HG03571 (cell line): ENCODE data around the gene ARHGAP42.

Experiments
- ATAC-seq: cut with Tn5 transposase; IDR thresholded peaks from one replicate; pipeline ENCODE4 v1.9.1; 2021; ENCODE audit not compliant: unreplicated experiment

The ARHGAP42 gene

DNA sequence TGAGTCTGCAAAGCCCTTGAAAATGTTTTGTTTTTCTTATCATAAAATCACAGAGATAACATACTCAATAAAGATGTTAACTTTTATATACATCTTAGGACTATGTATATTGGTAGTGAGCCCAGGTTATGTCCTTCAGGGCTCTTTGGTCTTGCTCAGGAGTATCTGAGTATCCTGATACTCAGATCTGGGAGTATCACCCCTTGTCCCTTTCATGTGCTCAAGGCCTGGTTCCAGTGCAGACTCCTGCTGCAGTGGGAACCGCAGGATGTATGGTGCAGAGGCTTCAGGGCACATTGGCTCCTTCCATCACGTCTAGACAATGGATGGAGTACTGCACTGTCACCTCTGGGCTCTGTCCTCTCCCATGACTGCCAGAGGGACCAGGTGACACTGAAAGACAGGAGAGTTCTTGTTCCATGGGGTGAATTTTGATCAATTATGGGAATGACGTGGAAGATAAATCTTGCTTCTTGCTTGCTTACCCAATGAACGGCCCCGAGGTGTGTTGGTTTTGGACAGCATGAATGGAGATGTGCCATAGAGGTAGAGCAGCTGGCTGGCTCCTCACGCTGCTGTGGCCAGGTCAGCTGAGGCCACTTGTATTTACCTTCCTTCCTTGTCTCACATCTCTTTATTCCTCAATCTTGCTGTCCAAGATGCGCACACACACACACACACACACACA lies 215.5 kb downstream of the ARHGAP42 start:
- no peak for ATAC-seq

DNA sequence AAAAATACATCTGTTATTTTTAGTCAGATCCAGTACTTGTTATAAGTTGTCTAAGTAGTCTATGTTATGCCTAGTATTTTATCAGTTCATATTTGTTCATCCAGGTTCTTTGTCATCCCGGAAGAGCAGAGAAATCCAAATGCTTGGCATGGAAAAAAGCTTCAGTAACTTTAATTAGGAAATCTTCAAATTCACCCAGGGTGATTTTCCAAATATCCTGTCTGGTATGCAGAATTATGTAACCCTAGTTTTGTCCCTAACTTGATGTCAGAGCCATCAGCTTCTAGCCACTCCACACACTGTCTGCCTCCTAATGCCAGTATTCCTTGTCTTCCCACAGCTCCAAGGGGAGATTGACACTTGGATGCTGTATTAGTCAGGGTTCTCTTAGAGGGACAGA lies 216.2 kb downstream of the ARHGAP42 start:
- no peak for ATAC-seq

DNA sequence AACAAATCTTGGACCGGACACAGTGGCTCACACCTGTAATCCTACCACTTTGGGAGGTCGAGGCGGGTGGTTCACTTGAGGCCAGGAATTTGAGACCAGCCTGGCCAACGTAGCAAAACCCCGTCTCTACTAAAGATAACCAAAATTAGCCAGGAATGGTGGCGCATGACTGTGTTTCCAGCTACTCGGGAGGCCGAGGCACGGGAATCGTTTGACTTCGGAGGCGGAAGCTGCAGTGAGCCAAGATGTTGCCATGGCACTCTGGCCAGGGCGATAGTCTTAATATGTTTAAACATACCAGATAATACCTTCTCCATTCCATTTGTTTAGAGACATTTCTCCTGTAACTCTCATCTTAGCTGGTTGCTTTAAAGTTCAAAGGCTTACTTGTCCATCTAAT lies 218.6 kb downstream of the ARHGAP42 start:
- ATAC-seq = no peak

DNA sequence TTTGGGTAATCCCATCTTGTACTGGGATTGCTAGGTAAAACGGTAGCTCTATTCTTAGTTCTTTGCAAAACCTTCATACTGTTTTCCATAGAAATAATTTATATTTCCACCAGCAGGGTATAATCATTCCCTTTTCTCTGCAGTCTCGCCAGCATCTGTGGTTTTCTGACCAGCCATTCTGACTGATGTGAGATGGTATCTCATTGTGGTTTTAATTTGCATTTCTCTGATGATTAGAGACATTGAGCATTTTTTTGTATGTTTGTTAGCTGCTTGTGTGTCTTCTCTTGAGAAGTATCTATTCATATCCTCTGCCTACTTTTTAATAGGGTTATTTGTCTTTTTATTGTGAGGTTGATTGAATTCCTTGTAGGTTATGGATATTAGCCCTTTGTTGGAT lies 221.7 kb downstream of the ARHGAP42 start:
- ATAC-seq = no peak

DNA sequence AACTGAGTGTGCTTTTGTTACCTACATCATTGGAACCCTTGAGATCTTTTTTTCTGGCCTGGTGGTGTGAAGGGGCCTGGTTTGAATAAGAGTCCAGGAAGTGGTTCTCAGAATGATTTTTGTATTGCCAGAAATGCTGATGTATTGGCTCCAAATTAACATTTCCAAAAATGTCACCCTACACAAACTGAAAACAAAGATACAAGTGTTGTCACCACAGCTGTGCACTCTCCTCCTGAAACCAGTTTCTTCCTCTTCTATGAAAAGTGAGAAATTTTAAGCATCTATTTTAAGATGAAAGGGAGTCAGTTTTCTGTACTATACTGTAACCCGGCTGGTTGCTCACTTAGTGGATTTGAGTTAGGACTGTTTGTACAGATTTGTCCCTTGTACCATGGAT lies 223.7 kb downstream of the ARHGAP42 start:
- peak; percentile 84 for ATAC-seq

DNA sequence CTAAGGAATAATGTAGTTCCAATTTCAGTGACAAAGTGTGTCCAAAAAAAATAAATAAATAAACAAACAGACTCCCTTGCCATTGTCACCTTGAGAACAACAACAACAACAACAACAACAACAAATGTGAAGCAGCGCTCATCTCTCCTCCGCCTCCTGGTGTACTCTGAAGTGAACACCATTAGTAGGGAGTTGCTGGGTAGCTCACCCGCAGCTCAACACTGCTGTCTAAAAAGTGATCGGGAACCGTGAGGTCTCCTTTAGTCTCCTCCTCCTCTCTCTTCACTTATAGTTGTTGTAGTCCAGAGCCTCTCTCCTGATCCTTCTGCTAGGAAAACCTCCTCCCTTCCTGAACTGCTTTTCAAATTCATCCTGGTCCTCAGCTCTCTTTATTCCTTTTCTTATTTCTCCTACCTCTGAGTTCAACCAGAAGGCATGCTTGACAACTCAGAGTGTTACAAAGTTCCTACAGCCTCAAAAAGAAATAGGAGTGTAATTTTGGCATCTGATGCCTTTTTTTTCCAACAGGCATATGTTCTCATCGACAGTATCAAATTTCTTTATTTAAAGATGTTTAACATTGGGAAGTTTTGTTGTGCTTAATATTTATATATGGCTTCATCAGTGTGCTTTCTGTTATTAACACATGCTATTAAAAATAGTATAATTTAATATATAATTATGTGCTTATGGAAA lies 227.5 kb downstream of the ARHGAP42 start:
- no peak for ATAC-seq

DNA sequence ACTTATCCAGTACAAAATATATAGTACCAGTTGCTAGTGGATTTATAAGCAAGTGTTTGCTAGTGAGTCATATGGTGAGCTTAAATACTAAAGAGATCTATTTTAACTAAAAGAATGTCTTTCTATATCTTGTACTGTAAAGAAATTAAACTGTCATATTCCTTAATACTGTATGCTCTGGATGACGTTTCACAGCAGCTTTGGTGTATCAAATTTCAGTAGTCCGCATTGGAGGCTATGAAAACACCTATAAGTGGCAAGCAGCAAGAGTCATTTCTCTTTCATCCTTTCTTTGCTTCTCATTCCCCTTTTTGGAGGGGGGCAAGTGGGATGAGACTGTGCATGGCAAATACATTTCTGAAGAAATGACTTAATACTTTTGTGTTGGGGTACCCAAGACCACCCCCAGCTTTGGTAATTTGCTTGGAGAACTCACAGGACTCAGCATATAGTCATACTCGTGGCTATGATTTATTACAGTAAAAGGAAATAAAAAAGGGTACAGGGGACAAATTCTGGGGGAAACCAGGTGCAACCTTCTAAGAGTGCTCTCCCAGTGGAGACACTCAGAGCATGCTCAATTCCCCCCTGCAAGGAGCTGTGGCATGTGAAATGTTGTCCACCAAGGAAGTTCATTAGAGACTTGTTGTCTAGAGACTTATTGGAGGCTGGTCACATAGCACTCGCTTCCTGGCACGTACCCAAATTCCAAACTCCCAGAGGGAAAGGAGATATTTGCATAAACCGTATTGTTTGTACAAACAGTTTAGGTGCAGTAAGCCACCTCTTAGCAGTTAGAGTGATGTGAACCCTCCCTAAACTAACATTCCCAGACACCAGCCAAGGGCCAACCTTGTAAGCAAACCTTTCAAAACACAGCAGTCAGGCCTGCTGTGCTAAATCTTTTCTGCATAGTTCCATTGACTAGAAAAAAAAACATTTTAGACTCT lies 231.7 kb downstream of the ARHGAP42 start:
- ATAC-seq = no peak

DNA sequence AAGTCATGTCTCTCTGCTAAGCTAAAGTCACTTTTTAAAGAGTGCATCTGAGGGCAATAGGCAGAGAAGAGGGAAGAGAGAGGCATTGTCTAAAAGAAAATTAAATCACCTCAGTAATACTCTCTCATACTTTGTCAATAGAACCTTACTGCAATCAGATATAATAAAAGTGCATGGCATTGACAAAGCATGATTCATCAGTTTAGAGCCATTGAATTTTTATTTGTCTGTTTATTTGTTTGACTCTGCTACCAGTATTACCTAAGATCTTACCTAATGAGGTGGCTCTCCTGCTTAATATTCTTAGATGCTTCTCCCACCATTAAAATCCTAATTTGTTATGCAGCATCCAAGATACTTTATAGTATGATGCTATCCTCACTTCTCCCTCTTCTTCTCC lies 233.5 kb downstream of the ARHGAP42 start:
- ATAC-seq = no peak

DNA sequence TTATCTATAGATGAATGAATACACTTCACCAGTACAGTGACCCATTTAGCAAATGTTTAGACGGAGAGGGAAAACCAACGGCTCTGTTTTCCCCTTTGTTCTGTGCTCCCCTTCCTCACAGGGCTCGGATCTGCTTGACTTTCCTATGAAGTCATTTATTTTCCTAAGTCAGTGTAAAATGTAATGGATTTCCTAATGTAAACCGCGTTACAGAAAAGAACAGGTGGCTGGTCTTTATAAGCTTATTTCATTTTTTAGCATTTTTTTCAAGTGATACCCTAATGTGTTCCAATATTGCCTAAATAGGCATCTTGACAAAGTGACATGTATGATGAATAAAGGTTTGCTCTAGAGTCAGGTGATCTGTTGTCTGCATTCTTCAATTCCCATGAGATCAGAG lies 235.0 kb downstream of the ARHGAP42 start:
- ATAC-seq = no peak

DNA sequence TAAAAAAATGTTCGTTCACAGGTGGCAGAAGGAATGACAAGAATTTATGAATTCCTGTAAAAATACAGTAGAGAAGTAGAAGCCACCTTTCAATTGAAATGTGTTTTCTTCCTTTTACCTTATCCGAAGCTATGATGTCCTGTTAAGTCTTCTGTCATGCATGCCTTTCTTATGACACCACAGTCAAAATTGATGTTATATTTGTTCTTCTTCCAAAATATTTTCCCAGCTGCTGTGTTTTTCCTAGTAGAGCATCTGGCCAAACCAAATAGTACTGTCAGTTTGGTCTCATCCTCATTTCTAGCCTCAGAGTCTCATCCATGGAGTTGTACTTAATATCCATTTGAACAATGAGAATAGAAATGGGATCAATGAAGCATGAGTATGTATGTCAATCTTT lies 236.5 kb downstream of the ARHGAP42 start:
- no peak for ATAC-seq

DNA sequence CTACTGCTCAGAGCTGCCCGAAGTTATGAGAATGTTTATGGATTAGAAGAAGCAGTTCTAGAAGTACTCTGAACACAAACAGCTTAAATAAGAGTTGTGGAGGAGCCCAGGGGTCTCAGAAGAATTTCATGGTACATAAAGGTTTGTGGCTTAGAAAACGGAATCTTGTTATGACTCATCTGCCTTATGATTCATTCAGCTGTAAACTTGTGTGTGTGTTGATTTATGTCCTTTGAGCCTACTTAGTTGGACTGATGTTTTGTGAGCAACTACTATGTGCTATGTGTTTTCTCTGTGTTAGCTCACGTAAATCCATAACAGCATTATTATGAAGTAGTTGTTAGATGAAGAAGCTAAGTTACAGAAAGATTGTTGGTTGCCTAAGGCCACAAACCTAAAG lies 238.8 kb downstream of the ARHGAP42 start:
- ATAC-seq = peak; percentile 74

DNA sequence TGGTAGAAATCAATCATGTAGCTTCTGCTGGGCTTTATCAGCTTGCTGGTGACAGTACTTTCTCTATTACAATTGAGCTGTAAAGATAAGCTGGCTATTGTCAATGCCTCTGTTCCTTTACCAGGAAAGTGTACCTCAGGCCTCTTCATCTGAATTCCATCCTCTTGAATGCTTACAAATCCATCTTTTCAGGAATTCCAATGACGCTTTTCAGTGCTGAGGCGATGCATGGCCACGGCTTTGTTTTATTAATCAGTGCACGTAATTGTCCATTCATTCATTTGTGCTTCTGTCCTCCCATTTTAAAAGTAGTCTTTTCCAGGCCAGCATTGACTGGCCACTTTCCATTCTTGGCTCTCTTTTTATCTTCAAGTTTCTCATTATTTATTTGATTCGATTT lies 240.5 kb downstream of the ARHGAP42 start:
- no peak for ATAC-seq

DNA sequence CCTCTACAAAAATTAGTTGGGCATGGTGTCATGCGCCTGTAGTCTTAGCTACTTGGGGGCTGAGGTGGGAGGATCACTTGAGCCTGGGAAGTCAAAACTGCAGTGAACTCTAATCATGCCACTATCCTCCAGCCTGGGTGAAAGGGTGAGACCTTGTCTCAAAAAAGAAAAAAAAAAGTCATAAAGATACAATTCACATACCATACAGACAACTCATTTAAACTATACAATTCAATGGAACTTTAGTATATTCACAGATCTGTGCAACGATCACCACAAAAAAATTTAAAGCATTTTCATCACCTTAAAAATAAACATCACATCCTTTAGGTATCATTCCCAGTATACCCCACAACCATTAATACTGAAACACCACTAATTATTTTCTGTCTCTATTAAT lies 241.3 kb downstream of the ARHGAP42 start:
- ATAC-seq = no peak

DNA sequence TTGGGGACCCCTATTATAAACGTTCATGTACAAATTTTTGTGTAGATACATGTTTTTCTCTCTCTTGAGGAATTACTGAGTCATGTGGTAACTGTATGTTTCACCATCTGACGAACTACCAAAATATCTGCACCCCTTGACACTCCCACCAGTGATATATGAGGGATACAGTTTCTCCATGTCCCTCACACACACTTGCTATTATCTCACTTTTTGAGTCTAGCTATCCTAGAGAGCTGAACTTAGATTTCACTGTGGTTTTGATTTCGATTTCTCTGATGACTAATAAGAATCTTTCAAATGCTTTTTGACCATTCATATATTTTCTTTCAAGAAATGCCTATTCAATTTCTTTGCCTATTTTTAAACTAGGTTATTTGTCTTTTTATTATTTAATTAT lies 242.3 kb downstream of the ARHGAP42 start:
- ATAC-seq = no peak

DNA sequence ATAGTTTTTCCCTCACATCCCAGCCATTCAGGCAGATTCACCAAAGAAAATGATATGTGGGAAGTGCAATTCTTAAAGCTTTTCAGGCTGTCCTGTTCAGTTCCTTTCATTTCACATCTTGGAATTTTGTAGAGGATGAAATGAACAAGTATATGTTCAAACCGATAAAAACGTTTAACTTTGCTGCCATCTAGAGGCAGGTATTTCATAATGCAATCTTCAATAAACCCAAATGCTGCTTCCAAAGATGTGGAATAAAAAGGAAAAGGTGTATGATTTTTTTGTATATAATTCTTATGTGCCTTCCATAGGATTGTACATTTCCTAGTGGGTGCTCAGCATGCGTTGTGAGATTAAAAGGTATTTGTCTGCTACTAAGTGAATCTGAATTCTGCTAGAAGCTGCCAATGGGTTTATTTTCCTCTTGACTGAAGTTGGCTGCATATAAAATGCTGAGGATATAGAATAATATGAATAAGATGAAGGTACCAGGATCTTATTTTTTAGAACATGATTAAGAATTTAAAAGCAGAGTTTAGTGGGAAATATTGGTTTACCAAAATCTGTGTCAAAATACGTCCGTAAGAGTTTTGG lies 243.2 kb downstream of the ARHGAP42 start:
- ATAC-seq = no peak

DNA sequence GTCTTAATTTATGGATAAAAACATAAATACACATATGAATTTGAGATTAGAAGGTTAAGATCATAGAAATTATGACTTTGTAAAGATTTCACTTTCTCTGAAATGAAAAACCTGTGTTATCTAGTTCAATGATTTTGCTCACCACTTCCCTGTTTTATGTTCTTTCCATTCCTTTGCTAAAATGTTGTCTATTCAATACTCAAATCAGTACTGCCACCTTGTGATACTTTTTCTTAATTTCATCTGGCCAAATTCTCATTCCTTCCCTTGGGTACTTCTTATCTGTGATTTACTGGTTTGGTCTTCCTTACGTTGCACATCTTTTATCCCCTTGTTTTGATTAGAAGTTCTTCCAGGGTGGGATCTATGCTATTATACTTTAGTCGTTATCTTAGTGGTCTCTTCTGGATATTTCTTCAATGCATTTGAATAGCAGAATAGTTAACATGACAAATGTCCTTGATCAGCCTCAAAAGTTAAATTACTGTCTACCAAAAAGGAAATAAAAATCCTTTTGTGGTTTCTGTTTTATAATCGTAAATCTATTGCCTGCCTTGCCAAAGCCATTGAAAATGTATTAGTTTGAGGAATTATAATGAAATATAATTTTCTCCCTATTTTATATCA lies 245.5 kb downstream of the ARHGAP42 start:
- ATAC-seq = peak; percentile 44

DNA sequence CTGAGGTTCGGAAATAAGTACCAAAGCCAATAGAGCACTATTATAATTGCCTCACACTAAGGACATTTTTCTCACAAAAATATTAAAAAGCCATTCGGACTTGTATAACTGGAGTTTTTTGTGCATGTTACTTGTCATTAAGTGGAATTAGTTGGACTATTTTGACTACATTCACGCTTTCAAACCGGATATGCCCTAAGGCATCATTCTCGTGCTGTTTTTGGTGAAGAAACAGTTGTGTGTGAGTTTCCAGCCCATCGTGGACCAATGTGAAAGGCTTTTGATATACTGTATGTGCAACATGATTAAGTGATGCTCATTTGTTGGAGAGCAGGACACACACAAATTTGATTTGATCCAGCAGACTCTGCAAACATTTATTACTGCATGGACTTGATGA lies 249.7 kb downstream of the ARHGAP42 start:
- no peak for ATAC-seq

DNA sequence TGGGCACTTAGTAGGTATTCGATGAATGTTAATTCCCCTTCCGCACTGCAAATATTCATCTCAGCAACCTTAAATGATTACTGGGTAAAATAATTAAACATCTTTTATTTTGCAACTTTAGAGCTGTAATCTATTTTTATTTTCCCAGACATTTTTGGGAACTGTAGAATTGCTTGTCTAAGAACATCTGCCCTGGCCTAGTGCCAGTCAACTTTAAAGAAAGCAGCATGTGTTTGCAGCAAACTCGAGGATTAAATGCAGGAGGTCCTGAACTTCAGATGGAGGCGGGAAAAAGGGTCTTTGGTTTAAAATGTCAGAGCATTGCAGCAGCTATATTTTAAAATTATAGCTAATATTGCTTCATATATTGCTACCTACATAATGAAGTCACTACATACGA lies 252.5 kb downstream of the ARHGAP42 start:
- ATAC-seq = no peak

DNA sequence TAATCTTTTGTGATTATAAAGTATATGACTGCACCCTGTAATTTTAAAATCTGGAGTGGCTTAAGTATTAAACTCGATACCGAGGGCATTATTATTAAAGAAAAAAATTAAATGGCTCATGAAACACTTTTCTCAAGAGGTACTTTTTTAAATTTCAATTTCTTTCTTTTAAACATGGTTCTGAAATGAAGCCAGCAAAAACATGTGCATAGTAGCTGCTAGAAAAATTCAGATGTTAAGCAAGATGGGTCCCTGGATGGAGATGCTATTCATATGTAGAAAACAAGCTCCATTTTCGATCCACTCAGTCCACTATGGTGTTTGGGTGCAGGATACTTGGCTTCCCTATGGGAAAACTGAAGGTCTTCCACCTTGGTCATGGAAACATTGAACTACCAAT lies 253.0 kb downstream of the ARHGAP42 start:
- ATAC-seq = no peak

DNA sequence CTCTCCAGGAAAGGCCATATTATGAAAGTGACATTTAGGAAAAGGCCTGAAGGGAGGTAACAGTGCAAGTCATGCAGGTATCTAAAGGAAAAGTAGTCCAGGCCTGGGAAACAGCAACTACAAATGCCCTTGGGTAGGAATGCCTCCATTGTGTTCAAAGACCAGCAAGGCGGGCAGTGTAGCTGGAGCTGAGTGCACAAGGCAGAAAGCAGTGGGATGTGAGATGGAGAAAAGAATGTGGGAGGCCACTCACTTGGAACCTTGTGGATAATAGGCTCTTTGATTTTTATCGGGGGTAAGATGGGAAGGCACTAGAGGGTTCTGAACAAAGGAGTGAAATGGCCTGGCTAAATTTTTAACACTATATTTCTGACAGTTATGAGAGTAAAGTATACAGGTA lies 253.9 kb downstream of the ARHGAP42 start:
- no peak for ATAC-seq

DNA sequence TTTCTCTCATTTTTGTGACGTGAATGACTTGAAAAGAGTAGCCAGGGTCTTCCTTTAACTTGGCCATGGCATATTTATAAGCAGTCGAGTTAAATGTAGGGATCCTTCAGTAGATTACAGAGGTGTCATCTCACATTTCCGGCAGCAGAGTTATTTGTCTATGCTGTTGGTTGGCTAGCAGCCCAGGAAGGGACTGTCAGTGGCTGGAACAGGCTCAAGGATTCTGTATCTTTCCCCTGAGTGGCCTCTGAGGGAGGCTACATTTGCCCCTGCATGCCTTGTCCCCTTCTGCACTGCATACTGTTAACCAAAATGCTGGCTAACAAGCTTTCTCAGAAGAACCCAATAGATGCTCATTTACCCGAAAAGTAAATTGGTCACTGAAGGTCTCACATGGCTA lies 254.9 kb downstream of the ARHGAP42 start:
- ATAC-seq = no peak
